ENCODE data around the gene FAM151A.

Gene FAM151A

DNA sequence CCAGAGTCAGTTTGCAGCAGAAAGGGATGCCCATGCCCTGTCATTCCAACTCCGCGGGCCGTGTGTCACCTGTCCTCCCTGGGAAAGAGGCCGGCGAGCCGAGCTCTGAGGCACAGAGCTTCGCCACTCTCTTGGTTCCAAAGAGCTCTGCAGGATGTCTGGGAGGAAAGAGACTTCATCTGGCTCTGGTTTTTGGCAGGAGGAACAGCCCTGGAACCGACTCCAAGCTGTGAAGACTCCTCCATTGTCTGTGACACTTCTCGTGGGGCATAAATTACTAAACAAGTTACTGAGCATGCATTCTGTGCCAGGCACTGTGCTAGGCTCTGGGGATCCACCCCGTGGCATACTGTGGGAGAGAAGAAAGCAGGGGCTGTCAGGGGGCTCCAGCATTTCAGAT is 3.9 kb upstream of the FAM151A start:
- no peak for DNase-seq (ENCODE audit: low read depth)
- no peak for TF ChIP-seq CTCF (IDR thresholded peaks at IDR 0.05; ENCODE audit: low read depth, low read length, missing control alignments)
- no peak overlapping the region for H3K4me3 ChIP-seq (ENCODE audit: low read depth, low read length)

GRCh38 chr1:54624466-54625464 is 1.4 kb upstream of the FAM151A start:
- DNase-seq (ENCODE audit: low read depth): no peak
- TF ChIP-seq CTCF (IDR thresholded peaks at IDR 0.05; ENCODE audit: low read depth, low read length, missing control alignments): no peak
- H3K4me3 ChIP-seq (ENCODE audit: low read depth, low read length): no peak overlapping the region

DNA sequence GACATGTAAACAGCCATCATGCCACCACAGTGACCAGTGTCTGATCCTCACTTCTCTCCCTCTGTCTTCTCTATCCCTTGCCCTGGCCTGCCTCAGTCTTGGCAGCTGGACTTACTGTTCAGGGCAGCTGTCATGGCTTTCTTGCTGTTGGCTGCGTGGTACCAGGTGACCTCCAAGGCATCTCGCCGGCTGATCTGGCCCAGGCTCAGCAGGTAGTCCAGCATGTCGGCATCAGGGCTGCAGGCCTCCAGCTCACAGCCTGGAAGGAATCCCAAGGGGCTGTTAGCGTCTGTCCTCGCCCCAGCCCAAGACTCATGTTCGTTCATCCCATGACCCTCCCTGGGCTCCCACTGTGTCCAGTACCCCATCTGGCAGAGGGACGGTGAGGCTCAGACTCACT is 3.6 kb downstream of the FAM151A start:
- no peak for DNase-seq (ENCODE audit: low read depth)
- TF ChIP-seq CTCF (IDR thresholded peaks at IDR 0.05; ENCODE audit: low read depth, low read length, missing control alignments): no peak
- H3K4me3 ChIP-seq (ENCODE audit: low read depth, low read length): no peak overlapping the region

- TF ChIP-seq CTCF (IDR thresholded peaks at IDR 0.05; ENCODE audit: low read depth, low read length, missing control alignments): no peak
- no peak overlapping the region for H3K4me3 ChIP-seq (ENCODE audit: low read depth, low read length)
- no peak for DNase-seq (ENCODE audit: low read depth)
These were observed 7.6 kb downstream of the FAM151A start for GRCh38 chr1:54615531-54616279.

DNA sequence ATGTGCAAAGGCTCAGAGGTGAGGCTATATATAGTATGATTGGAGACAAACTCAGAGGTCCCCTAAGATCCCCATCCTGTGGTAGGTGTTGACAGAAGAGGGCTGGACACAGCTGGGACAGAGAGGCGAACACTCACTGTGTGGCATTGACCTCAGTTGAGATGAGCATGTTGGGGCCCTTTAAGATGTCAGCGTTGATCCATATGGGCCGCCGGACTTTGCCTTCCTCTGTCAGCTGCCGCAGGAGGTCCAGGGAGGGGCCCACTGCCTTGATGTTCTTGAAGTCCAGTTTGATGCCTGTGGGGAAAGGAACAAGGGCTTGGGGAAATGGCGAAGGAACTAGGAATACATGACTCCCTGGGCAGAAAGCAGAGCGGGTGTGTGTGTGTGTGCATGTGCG is 8.8 kb downstream of the FAM151A start:
- no peak overlapping the region for H3K4me3 ChIP-seq (ENCODE audit: low read depth, low read length)
- no peak for TF ChIP-seq CTCF (IDR thresholded peaks at IDR 0.05; ENCODE audit: low read depth, low read length, missing control alignments)
- no peak for DNase-seq (ENCODE audit: low read depth)

GRCh38 chr1:54614024-54614423 is 9.3 kb downstream of the FAM151A start:
- no peak overlapping the region for H3K4me3 ChIP-seq (ENCODE audit: low read depth, low read length)
- DNase-seq (ENCODE audit: low read depth): no peak
- no peak for TF ChIP-seq CTCF (IDR thresholded peaks at IDR 0.05; ENCODE audit: low read depth, low read length, missing control alignments)
